WTC11 (cell line): Measurements from ENCODE around the gene MTMR6. TPM values are rescaled to one million over a fixed set of nuclear protein-coding genes. Genes with fewer than 3 reads are reported as not detected.

Experiments used
- ATAC-seq: fragments of 200-7000 bp; cut with Tn5 transposase; 2 replicates; pipeline ENCODE4 v1.10.0; 2021; ENCODE audit warnings: mild to moderate bottlenecking, moderate library complexity
- CTCF ChIA-PET: fragments of 300-600 bp; sonication (Branson Sonifier 250); formaldehyde crosslinking; loops from one replicate; lab custom pipeline; 2021; ENCODE audit warnings: antibody characterized with exemption; lab: Charles Lee
- POLR2A ChIA-PET: fragments of 350-600 bp; sonication (Branson Sonifier 250); formaldehyde crosslinking; loops from one replicate; lab custom pipeline; 2021; ENCODE audit warnings: antibody characterized with exemption; lab: Charles Lee
- DNase-seq: peaks from one replicate; pipeline ENCODE4 v3.0.0; 2021; ENCODE audit warnings: low spot score
- H3K27ac Mint-ChIP-seq: 2 replicates; pipeline ENCODE4 v1.8.0; 2021; ENCODE audit warnings: mixed read lengths
- H3K27me3 Mint-ChIP-seq: 2 replicates; pipeline ENCODE4 v1.8.0; 2021; ENCODE audit warnings: low read depth, mild to moderate bottlenecking, moderate library complexity, mixed read lengths
- H3K36me3 Mint-ChIP-seq: 2 replicates; pipeline ENCODE4 v1.8.0; 2021; ENCODE audit warnings: mixed read lengths
- H3K4me1 Mint-ChIP-seq: 2 replicates; pipeline ENCODE4 v1.8.0; 2022; ENCODE audit warnings: mixed read lengths
- H3K4me3 Mint-ChIP-seq: 2 replicates; pipeline ENCODE4 v1.8.0; 2021; ENCODE audit warnings: mild to moderate bottlenecking, moderate library complexity, mixed read lengths
- H3K9me3 Mint-ChIP-seq: 2 replicates; pipeline ENCODE4 v1.8.0; 2021; ENCODE audit warnings: mixed read lengths
- AR ChIP-seq: fragments of 250-450 bp; sonication (Bioruptor Pico); IDR thresholded peaks from 2 replicates; pipeline ENCODE4 v1.9.0; 2021; ENCODE audit warnings: mild to moderate bottlenecking
- CTCF ChIP-seq: fragments of 200-600 bp; IDR thresholded peaks from 2 replicates; pipeline ENCODE4 v1.8.0; 2022; ENCODE audit warnings: antibody characterized with exemption
- ETV6 ChIP-seq: sonication (generic); formaldehyde crosslinking; IDR thresholded peaks from 2 replicates; pipeline ENCODE4 v1.8.1; 2022; ENCODE audit warnings: mild to moderate bottlenecking, missing genetic modification reagents
- FOXK1 ChIP-seq: sonication (generic); formaldehyde crosslinking; IDR thresholded peaks from 2 replicates; pipeline ENCODE4 v1.8.0; 2022; ENCODE audit warnings: mild to moderate bottlenecking, moderate library complexity, missing genetic modification reagents
- IRF2 ChIP-seq: sonication (generic); formaldehyde crosslinking; IDR thresholded peaks from 2 replicates; pipeline ENCODE4 v1.8.0; 2022; ENCODE audit warnings: low read depth, missing genetic modification reagents, borderline replicate concordance
- NFYB ChIP-seq: sonication (generic); formaldehyde crosslinking; conservative IDR thresholded peaks from 2 replicates; pipeline ENCODE4 v1.8.0; 2022; ENCODE audit warnings: low read depth, missing genetic modification reagents
- NR1H2 ChIP-seq: sonication (generic); formaldehyde crosslinking; IDR thresholded peaks from 2 replicates; pipeline ENCODE4 v1.9.0; 2021; ENCODE audit warnings: mild to moderate bottlenecking, moderate library complexity, missing genetic modification reagents
- TCF7 ChIP-seq: sonication (generic); formaldehyde crosslinking; IDR thresholded peaks from 2 replicates; pipeline ENCODE4 v1.8.0; 2022; ENCODE audit warnings: mild to moderate bottlenecking, low read depth, missing genetic modification reagents, moderate library complexity
- ZNF121 ChIP-seq: sonication (generic); formaldehyde crosslinking; IDR thresholded peaks from 2 replicates; pipeline ENCODE4 v1.8.0; 2023; ENCODE audit warnings: missing genetic modification reagents
- ZNF416 ChIP-seq: fragments of 250-450 bp; sonication (Bioruptor Pico); IDR thresholded peaks from 2 replicates; pipeline ENCODE4 v1.9.0; 2021; ENCODE audit warnings: mild to moderate bottlenecking, inconsistent platforms
- ZNF425 ChIP-seq: fragments of 250-450 bp; sonication (Bioruptor Pico); conservative IDR thresholded peaks from 2 replicates; pipeline ENCODE4 v1.9.0; 2021; ENCODE audit warnings: mild to moderate bottlenecking
- total RNA-seq: library from RNA; stranded (reverse); gene quantifications from 3 replicates; pipeline ENCODE4 v1.2.3, GENCODE V29; 2021
- TF ChIP-seq, protein P1 (sequence below): sonication (generic); formaldehyde crosslinking; IDR thresholded peaks from 2 replicates; pipeline ENCODE4 v1.8.0; 2022; ENCODE audit warnings: mild to moderate bottlenecking, missing genetic modification reagents
- TF ChIP-seq, protein P2 (sequence below): sonication (generic); formaldehyde crosslinking; IDR thresholded peaks from 2 replicates; pipeline ENCODE4 v1.8.0; 2023; ENCODE audit warnings: missing genetic modification reagents, mild to moderate bottlenecking, borderline replicate concordance

Gene MTMR6
- total RNA-seq, 1 experiment from 2014 or later, result 8.6 TPM

GRCh38 chr13:25198647-25199046 lies 88.6 kb downstream of the MTMR6 start (continued):
- TF ChIP-seq ZNF425 (CRISPR knock-in tag) (no peak), NFYB (CRISPR knock-in tag) (no peak), TCF7 (no peak)

DNA sequence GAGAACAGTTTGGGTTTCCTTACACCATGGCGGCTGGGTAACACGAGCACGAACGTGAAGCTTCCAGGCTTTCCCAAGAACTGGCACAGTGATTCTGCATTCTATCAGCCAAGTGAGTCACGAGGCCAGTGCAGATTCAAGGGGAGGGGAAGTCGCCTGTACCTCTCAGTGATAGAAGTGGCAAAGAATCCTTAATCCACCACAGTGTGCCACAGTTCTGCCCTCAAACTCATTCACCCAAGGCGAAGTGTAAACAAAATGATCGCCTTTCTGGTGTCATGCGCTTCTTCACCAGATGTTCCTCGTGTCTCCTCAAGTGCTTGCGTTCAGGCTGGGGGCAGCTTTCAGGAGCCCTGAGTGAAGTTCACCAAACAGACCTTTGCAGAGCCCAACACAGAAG lies 90.3 kb downstream of the MTMR6 start:
- Mint-ChIP-seq H3K4me1 (no peaks in the 10 kb centered on the region), H3K27me3 (no peaks in the 10 kb centered on the region; the same call in 1 of the 2 replicates), H3K4me3 (no peak overlapping the region), H3K27ac (no peak overlapping the region), H3K36me3 (no peaks in the 10 kb centered on the region), H3K9me3 (peaks cover 29% of the 10 kb centered on the region)
- no peak for ATAC-seq
- ChIA-PET POLR2A (no interaction called here), CTCF (no interaction called here)
- TF ChIP-seq CTCF, result no peak
- no peak for TF ChIP-seq IRF2 (CRISPR knock-in tag)
- TF ChIP-seq ZNF121 (CRISPR knock-in tag), result no peak
- TF ChIP-seq ZNF416, result no peak
- TF ChIP-seq FOXK1, result no peak
- no peak for TF ChIP-seq AR
- TF ChIP-seq, protein P1, sequence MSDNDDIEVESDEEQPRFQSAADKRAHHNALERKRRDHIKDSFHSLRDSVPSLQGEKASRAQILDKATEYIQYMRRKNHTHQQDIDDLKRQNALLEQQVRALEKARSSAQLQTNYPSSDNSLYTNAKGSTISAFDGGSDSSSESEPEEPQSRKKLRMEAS (CRISPR knock-in tag), result no peak
- TF ChIP-seq, protein P2, sequence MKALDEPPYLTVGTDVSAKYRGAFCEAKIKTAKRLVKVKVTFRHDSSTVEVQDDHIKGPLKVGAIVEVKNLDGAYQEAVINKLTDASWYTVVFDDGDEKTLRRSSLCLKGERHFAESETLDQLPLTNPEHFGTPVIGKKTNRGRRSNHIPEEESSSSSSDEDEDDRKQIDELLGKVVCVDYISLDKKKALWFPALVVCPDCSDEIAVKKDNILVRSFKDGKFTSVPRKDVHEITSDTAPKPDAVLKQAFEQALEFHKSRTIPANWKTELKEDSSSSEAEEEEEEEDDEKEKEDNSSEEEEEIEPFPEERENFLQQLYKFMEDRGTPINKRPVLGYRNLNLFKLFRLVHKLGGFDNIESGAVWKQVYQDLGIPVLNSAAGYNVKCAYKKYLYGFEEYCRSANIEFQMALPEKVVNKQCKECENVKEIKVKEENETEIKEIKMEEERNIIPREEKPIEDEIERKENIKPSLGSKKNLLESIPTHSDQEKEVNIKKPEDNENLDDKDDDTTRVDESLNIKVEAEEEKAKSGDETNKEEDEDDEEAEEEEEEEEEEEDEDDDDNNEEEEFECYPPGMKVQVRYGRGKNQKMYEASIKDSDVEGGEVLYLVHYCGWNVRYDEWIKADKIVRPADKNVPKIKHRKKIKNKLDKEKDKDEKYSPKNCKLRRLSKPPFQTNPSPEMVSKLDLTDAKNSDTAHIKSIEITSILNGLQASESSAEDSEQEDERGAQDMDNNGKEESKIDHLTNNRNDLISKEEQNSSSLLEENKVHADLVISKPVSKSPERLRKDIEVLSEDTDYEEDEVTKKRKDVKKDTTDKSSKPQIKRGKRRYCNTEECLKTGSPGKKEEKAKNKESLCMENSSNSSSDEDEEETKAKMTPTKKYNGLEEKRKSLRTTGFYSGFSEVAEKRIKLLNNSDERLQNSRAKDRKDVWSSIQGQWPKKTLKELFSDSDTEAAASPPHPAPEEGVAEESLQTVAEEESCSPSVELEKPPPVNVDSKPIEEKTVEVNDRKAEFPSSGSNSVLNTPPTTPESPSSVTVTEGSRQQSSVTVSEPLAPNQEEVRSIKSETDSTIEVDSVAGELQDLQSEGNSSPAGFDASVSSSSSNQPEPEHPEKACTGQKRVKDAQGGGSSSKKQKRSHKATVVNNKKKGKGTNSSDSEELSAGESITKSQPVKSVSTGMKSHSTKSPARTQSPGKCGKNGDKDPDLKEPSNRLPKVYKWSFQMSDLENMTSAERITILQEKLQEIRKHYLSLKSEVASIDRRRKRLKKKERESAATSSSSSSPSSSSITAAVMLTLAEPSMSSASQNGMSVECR, result no peak
- TF ChIP-seq ETV6, result no peak
- no peak for TF ChIP-seq NFYB (CRISPR knock-in tag)
- no peak for TF ChIP-seq NR1H2 (CRISPR knock-in tag)
- DNase-seq, result no peak

Other genes starting within 250 kb of the MTMR6 start
- 0.35 to 0.39 TPM (median 0.39 TPM) in 3 replicates for gene PABPC3, start 191.4 kb downstream of the MTMR6 start, total RNA-seq
- gene AMER2, start 115.2 kb downstream of the MTMR6 start, total RNA-seq, result 0.18 to 0.48 TPM (median 0.27 TPM) in 3 replicates
- gene NUP58, start 14.1 kb upstream of the MTMR6 start, total RNA-seq, result 59.0 to 63.4 TPM (median 60.3 TPM) in 3 replicates
- 4.0 to 5.2 TPM (median 5.0 TPM) in 3 replicates for gene ATP8A2, start 84.5 kb upstream of the MTMR6 start, total RNA-seq